GM12878 (cell line): ENCODE measurements around the gene ERCC4. TPM values are rescaled to one million over a fixed set of nuclear protein-coding genes. Genes with fewer than 3 reads are reported as not detected.
A peak's percentile ranks its signal among the peaks of the same experiment; 100 is the strongest.

ENCODE experiments used
- ATAC-seq: fragments of 200-7000 bp; cut with Tn5 transposase; 3 replicates; pipeline ENCODE4 v1.9.1; 2020; ENCODE audit warnings: mild to moderate bottlenecking, moderate library complexity
- BruUV-seq: library from RNA; stranded (reverse); fragments of 400-500 nt; replicated peaks from 2 replicates; lab custom pipeline; 2021; lab: Mats Ljungman, UMichigan
- CTCF ChIA-PET: fragments of 300-600 bp; sonication (Branson Sonifier 250); formaldehyde crosslinking; extraction: SDS; loops from one replicate; lab custom pipeline; 2021; ENCODE audit warnings: inconsistent platforms; lab: Yijun Ruan, JAX
- POLR2A ChIA-PET: fragments of 350-600 bp; formaldehyde crosslinking; extraction: SDS; loops from one replicate; lab custom pipeline; 2021; ENCODE audit warnings: inconsistent platforms; lab: Charles Lee
- RAD21 ChIA-PET: fragments of 300-600 bp; sonication (Branson Sonifier 250); formaldehyde crosslinking; loops from one replicate; lab custom pipeline; 2023; ENCODE audit warnings: antibody characterized with exemption; ENCODE audit not compliant: unreplicated experiment; lab: Charles Lee
- SMC1A ChIA-PET: fragments of 300-600 bp; sonication (Branson Sonifier 250); formaldehyde crosslinking; loops from one replicate; lab custom pipeline; 2023; ENCODE audit not compliant: unreplicated experiment, uncharacterized antibody; lab: Charles Lee
- DNase-seq: peaks from one replicate; pipeline ENCODE4 v3.0.0-alpha.2; 2011; ENCODE audit warnings: low read depth, low spot score
- FAIRE-seq: peaks from 3 replicates; lab custom pipeline; 2011; peaks lifted over from hg19 to GRCh38; lab: Jason Lieb, UNC
- H2AFZ ChIP-seq: 2 replicates; pipeline ENCODE4 v1.6.0; 2011; ENCODE audit warnings: low read depth, low read length, control low read depth; ENCODE audit not compliant: control insufficient read depth
- H3K27ac ChIP-seq: 2 replicates; pipeline ENCODE4 v1.5.1; 2011; ENCODE audit warnings: control low read depth; ENCODE audit not compliant: control insufficient read depth, insufficient read depth
- H3K27me3 ChIP-seq, 2 experiments: replicated peaks in 1 of 2; 2 replicates each; pipeline versions ENCODE4 v1.6.0 to v1.6.1; 2011; ENCODE audit warnings: low read length in 1 of 2; ENCODE audit not compliant: control insufficient read depth in 2 of 2, insufficient read depth in 2 of 2
- H3K36me3 ChIP-seq, 2 experiments: 2 replicates each; pipeline ENCODE4 v1.5.1; 2011; ENCODE audit warnings: low read length in 1 of 2; ENCODE audit not compliant: control insufficient read depth in 2 of 2, insufficient read depth in 2 of 2
- H3K4me1 ChIP-seq: 2 replicates; pipeline ENCODE4 v1.6.1; 2011; ENCODE audit warnings: mild to moderate bottlenecking, low read length, moderate library complexity, mixed read lengths; ENCODE audit not compliant: control insufficient read depth, insufficient read depth
- H3K4me2 ChIP-seq: 2 replicates; pipeline ENCODE4 v1.6.0; 2011; ENCODE audit warnings: control low read depth; ENCODE audit not compliant: control insufficient read depth, insufficient read depth
- H3K4me3 ChIP-seq: fragments of 200-600 bp; sonication (generic); 2 replicates; pipeline ENCODE4 v1.5.1; 2016
- H3K79me2 ChIP-seq: 2 replicates; pipeline ENCODE4 v1.6.0; 2011; ENCODE audit warnings: low read length; ENCODE audit not compliant: control insufficient read depth, insufficient read depth
- H3K9ac ChIP-seq: 2 replicates; pipeline ENCODE4 v1.8.0; 2011; ENCODE audit warnings: low read length, control low read depth, mixed read lengths; ENCODE audit not compliant: control insufficient read depth, insufficient read depth
- H3K9me3 ChIP-seq: replicated peaks from 3 replicates; pipeline ENCODE4 v1.5.1; 2011; ENCODE audit warnings: mild to moderate bottlenecking, low read length; ENCODE audit not compliant: control insufficient read depth, insufficient read depth
- H4K20me1 ChIP-seq: 2 replicates; pipeline ENCODE4 v1.6.0; 2011; ENCODE audit not compliant: control insufficient read depth, insufficient read depth
- NBN ChIP-seq: fragments of 450-650 bp; IDR thresholded peaks from 2 replicates; pipeline ENCODE4 v1.6.1; 2016
- NFIC ChIP-seq: IDR thresholded peaks from 2 replicates; pipeline ENCODE4 v1.6.1; 2012; ENCODE audit warnings: low read depth, mild to moderate bottlenecking, inconsistent platforms, low read length, moderate library complexity
- RAD51 ChIP-seq: fragments of 450-650 bp; IDR thresholded peaks from 2 replicates; pipeline ENCODE4 v1.6.1; 2016; ENCODE audit warnings: moderate library complexity, mild to moderate bottlenecking, inconsistent platforms
- SIX5 ChIP-seq: IDR thresholded peaks from 2 replicates; pipeline ENCODE4 v1.6.1; 2011; ENCODE audit warnings: mild to moderate bottlenecking, low read depth, low read length, moderate library complexity; ENCODE audit not compliant: severe bottlenecking
- TCF3 ChIP-seq: IDR thresholded peaks from 2 replicates; pipeline ENCODE4 v1.6.1; 2012; ENCODE audit warnings: low read depth, mild to moderate bottlenecking, low read length, borderline replicate concordance; ENCODE audit not compliant: insufficient read depth
- ZNF384 ChIP-seq: IDR thresholded peaks from 2 replicates; pipeline ENCODE4 v1.6.1; 2012; ENCODE audit warnings: low read depth, mild to moderate bottlenecking, low read length, improper control_type of control experiment, borderline replicate concordance
- ZZZ3 ChIP-seq: IDR thresholded peaks from 2 replicates; pipeline ENCODE4 v1.6.1; 2011; ENCODE audit warnings: low read depth; ENCODE audit not compliant: control insufficient read depth, insufficient read length
- WGBS: methylation state at CpG from one replicate; pipeline ENCODE4 v1.1.6; 2016; ENCODE audit warnings: low lambda C conversion rate; ENCODE audit not compliant: insufficient replicate concordance, insufficient coverage; ENCODE audit errors: missing lambda C conversion rate; 5-methylcytosine and 5-hydroxymethylcytosine counted together
- in situ Hi-C: fragments of 300-500 bp; cut with MboI; formaldehyde crosslinking; loops from 9 replicates; pipeline ENCODE4 v1.14.3; 2018; ENCODE audit warnings: mixed read lengths
- intact Hi-C: fragments of 100-400 bp; cut with micrococcal nuclease; formaldehyde crosslinking; loops from one replicate; pipeline ENCODE4 v1.14.2; 2022; ENCODE audit not compliant: unreplicated experiment
- polyA plus RNA-seq, 11 experiments: library from polyadenylated mRNA; depleted of rRNA in 4 of 11; unstranded in 6 of 11; stranded (reverse) in 5 of 11; fragments of >200 nt; fragmentation: Nextera tagmentation in 4 of 11; fragmentation: Illumina TruSeq in 1 of 11; extraction: Ambion mirVana in 4 of 11; extraction: Trizol in 1 of 11; gene quantifications; 1 replicate in 1 of 11; 2 replicates in 10 of 11; pipeline versions ENCODE4 v1.2.1 to v1.2.3, GENCODE V29; 2011 to 2016; ENCODE audit warnings: inconsistent platforms in 2 of 11, missing spikeins in 2 of 11, low read depth in 1 of 11
- total RNA-seq, 4 experiments: library from RNA; depleted of rRNA in 3 of 4; stranded (reverse); fragments of >200 nt in 3 of 4; fragmentation: Illumina TruSeq in 1 of 4; extraction: Trizol in 1 of 4; gene quantifications; 2 replicates each; pipeline versions ENCODE4 v1.2.1 to v1.2.3, GENCODE V29; 2013 to 2021

The ERCC4 gene
- total and polyA plus RNA-seq, 10 of the 15 experiments (the other 5 are each of a cell fraction or from before 2014, with no cell fraction given) = 4.7 to 24.6 (median 8.9) TPM

DNA sequence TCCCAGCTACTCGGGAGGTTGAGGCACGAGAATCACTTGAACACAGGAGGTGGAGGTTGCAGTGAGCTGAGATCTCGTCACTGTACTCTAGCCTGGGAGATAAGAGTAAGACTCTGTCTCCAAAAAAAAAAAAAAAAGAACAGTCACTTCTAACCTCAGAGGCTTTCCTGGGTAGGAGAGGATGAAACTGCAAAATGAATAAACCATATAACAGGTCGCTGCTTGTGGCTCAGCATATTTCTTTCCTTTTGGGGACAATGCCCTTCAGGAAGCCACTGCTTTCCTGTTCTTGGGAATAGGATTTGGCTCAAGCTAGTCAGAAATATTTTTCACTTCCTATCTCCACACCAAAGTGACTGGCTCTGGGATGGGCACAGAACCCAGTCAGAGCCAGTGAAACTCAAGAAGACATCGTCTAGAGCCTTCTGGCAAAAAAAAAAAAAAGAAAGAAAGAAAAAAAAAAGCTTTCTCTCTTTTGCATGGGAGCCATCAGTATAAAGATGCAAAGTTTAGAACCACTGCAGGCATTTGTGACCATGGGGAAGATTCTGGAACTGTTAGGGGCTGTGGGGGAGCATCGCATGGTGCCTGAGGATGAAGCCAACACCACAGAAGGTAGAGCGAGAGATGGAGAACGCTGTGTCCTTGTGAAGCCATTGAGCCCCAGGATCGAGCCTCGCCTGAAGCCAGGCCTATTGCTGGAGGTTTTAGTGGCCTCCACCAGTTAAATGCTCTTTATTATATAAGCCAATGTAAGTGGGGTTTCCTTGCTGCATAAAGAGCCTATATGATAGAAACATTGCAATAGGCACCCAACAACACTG lies 79.3 kb downstream of the ERCC4 start:
- Histone ChIP-seq H3K4me1 (peaks cover 41% of the 10 kb centered on the region), H3K9ac (no peak overlapping the region), H3K9me3 (no peaks in the 10 kb centered on the region; the same call in 1 of the 3 replicates), H2AFZ (peak overlapping the region; percentile 62), H3K27ac (peak overlapping the region; percentile 6; the same call in 1 of the 2 replicates), H3K36me3 (no peaks in the 10 kb centered on the region), H3K4me3 (no peak overlapping the region), H3K4me2 (peak overlapping the region; percentile 52), H3K27me3 (no peaks in the 10 kb centered on the region), H3K79me2 (no peaks in the 10 kb centered on the region), H4K20me1 (no peaks in the 10 kb centered on the region)
- DNase-seq (no peak), ATAC-seq (peak; percentile 12; the same call in 2 of the 3 replicates), FAIRE-seq (no peak)
- CTCF ChIA-PET = interaction anchor here (1.1 kb wide), 1 partner anchor 79 kb away, joined by 3 read pairs; the partner anchor contains the start of gene ERCC4
- POLR2A ChIA-PET = no interaction called here
- intact Hi-C loops (no loop called here), in situ Hi-C loops (no loop called here)
- RAD21 ChIA-PET = interaction anchor here (0.6 kb wide), 1 partner anchor 42 kb away, joined by 3 read pairs; no protein-coding TSS in a partner anchor
- no TSS peak for BruUV-seq
- SMC1A ChIA-PET = interaction anchor here (0.9 to 1.1 kb wide), 3 partner anchors 42 to 76 kb away, joined by 3 to 5 read pairs (median 3); no protein-coding TSS in a partner anchor
- no peak for TF ChIP-seq NBN
- TF ChIP-seq SIX5 = no peak
- TF ChIP-seq ZNF384 = 0 out of 2 replicates have a peak, but pooled peaks have one; percentile 17
- no peak for TF ChIP-seq TCF3
- TF ChIP-seq ZZZ3 = no peak
- TF ChIP-seq RAD51 = no peak
- TF ChIP-seq NFIC = no peak
- WGBS = 70% methylated on average over 10 of the region's 10 CpGs
